ENCODE measurements around the gene NR4A1. TPM values are rescaled to one million over a fixed set of nuclear protein-coding genes. Genes with fewer than 3 reads are reported as not detected.
A peak's percentile ranks its signal among the peaks of the same experiment; 100 is the strongest.

Gene NR4A1
- polyA plus RNA-seq, 1 donor from 2014 or later = 3.4 TPM

DNA sequence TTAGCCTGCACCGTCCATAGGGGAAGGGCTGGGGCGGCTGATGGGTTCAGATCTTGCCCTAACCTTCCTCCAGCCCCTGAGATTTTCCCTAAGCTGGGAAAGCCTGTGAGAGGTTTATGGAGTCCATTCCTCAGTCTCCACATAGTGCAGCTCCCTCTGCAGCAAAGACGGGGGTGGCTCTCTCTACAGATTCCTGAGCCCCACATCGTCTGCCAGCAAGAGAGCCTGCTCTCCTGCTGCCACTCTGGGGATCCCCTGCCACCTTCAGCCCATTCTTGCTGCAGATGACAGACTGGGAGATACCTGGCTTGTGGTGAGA, 31.4 kb downstream of the NR4A1 start:
- H3K79me2 ChIP-seq (replicated peaks; ENCODE audit: insufficient read depth, low read length) = no peaks in the 10 kb centered on the region
- H3K27ac ChIP-seq (ENCODE audit: low read length) = no peak overlapping the region
- H3K36me3 ChIP-seq (ENCODE audit: insufficient read depth, low read length) = no peaks in the 10 kb centered on the region
- H3K9ac ChIP-seq (ENCODE audit: low read length) = peak overlapping the region; percentile 32
- no peaks in the 10 kb centered on the region for H3K9me2 ChIP-seq (ENCODE audit: insufficient read depth, low read length)
- no peaks in the 10 kb centered on the region for H4K20me1 ChIP-seq (ENCODE audit: insufficient read depth)
- no peak overlapping the region for H2AFZ ChIP-seq (ENCODE audit: low read depth, low read length)
- H3K4me3 ChIP-seq (ENCODE audit: low read length) = no peak overlapping the region
- no peaks in the 10 kb centered on the region for H3K9me3 ChIP-seq (ENCODE audit: low read length)
- no peak overlapping the region for H3K4me2 ChIP-seq (ENCODE audit: low read length)
- no peaks in the 10 kb centered on the region for H3K27me3 ChIP-seq (ENCODE audit: insufficient read depth, low read depth, low read length)
- TF ChIP-seq MXI1 (conservative IDR thresholded peaks at IDR 0.05; ENCODE audit: poor library complexity, severe bottlenecking) (no peak), EZH2 (IDR thresholded peaks at IDR 0.05; ENCODE audit: borderline replicate concordance, insufficient read depth, low read length, poor library complexity, severe bottlenecking) (no peak), RAD21 (conservative IDR thresholded peaks at IDR 0.05) (no peak), EP300 (conservative IDR thresholded peaks at IDR 0.05; ENCODE audit: poor library complexity, severe bottlenecking) (no peak), POLR2AphosphoS5 (IDR thresholded peaks at IDR 0.05) (no peak), SMC3 (conservative IDR thresholded peaks at IDR 0.05; ENCODE audit: poor library complexity) (no peak), TAF1 (IDR thresholded peaks at IDR 0.05; ENCODE audit: low read depth) (no peak)
- TF ChIP-seq, protein P1, sequence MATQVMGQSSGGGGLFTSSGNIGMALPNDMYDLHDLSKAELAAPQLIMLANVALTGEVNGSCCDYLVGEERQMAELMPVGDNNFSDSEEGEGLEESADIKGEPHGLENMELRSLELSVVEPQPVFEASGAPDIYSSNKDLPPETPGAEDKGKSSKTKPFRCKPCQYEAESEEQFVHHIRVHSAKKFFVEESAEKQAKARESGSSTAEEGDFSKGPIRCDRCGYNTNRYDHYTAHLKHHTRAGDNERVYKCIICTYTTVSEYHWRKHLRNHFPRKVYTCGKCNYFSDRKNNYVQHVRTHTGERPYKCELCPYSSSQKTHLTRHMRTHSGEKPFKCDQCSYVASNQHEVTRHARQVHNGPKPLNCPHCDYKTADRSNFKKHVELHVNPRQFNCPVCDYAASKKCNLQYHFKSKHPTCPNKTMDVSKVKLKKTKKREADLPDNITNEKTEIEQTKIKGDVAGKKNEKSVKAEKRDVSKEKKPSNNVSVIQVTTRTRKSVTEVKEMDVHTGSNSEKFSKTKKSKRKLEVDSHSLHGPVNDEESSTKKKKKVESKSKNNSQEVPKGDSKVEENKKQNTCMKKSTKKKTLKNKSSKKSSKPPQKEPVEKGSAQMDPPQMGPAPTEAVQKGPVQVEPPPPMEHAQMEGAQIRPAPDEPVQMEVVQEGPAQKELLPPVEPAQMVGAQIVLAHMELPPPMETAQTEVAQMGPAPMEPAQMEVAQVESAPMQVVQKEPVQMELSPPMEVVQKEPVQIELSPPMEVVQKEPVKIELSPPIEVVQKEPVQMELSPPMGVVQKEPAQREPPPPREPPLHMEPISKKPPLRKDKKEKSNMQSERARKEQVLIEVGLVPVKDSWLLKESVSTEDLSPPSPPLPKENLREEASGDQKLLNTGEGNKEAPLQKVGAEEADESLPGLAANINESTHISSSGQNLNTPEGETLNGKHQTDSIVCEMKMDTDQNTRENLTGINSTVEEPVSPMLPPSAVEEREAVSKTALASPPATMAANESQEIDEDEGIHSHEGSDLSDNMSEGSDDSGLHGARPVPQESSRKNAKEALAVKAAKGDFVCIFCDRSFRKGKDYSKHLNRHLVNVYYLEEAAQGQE (IDR thresholded peaks at IDR 0.05; ENCODE audit: borderline replicate concordance) = no peak
- TF ChIP-seq, protein P2, sequence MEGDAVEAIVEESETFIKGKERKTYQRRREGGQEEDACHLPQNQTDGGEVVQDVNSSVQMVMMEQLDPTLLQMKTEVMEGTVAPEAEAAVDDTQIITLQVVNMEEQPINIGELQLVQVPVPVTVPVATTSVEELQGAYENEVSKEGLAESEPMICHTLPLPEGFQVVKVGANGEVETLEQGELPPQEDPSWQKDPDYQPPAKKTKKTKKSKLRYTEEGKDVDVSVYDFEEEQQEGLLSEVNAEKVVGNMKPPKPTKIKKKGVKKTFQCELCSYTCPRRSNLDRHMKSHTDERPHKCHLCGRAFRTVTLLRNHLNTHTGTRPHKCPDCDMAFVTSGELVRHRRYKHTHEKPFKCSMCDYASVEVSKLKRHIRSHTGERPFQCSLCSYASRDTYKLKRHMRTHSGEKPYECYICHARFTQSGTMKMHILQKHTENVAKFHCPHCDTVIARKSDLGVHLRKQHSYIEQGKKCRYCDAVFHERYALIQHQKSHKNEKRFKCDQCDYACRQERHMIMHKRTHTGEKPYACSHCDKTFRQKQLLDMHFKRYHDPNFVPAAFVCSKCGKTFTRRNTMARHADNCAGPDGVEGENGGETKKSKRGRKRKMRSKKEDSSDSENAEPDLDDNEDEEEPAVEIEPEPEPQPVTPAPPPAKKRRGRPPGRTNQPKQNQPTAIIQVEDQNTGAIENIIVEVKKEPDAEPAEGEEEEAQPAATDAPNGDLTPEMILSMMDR (IDR thresholded peaks at IDR 0.05; ENCODE audit: poor library complexity, severe bottlenecking) = no peak
- H3F3A ChIP-seq (ENCODE audit: insufficient read depth, low read length, poor library complexity, severe bottlenecking) = no peaks in the 10 kb centered on the region

GRCh38 chr12:52082988-52083637, 31.9 kb downstream of the NR4A1 start:
- Histone ChIP-seq H3F3A (ENCODE audit: insufficient read depth, low read length, poor library complexity, severe bottlenecking) (no peaks in the 10 kb centered on the region), H3K79me2 (replicated peaks; ENCODE audit: insufficient read depth, low read length) (no peaks in the 10 kb centered on the region), H3K9ac (ENCODE audit: low read length) (peak overlapping the region; percentile 32), H3K4me2 (ENCODE audit: low read length) (no peak overlapping the region), H3K9me3 (ENCODE audit: low read length) (no peaks in the 10 kb centered on the region), H4K20me1 (ENCODE audit: insufficient read depth) (no peaks in the 10 kb centered on the region), H3K27me3 (ENCODE audit: insufficient read depth, low read depth, low read length) (no peaks in the 10 kb centered on the region), H3K4me3 (ENCODE audit: low read length) (no peak overlapping the region), H3K9me2 (ENCODE audit: insufficient read depth, low read length) (no peaks in the 10 kb centered on the region), H3K27ac (ENCODE audit: low read length) (no peak overlapping the region), H3K36me3 (ENCODE audit: insufficient read depth, low read length) (no peaks in the 10 kb centered on the region), H2AFZ (ENCODE audit: low read depth, low read length) (no peak overlapping the region)
- TF ChIP-seq SMC3 (conservative IDR thresholded peaks at IDR 0.05; ENCODE audit: poor library complexity) (peak; percentile 97), EP300 (conservative IDR thresholded peaks at IDR 0.05; ENCODE audit: poor library complexity, severe bottlenecking) (peak; percentile 12), EZH2 (IDR thresholded peaks at IDR 0.05; ENCODE audit: borderline replicate concordance, insufficient read depth, low read length, poor library complexity, severe bottlenecking) (no peak), RAD21 (conservative IDR thresholded peaks at IDR 0.05) (peak; percentile 87)
- TF ChIP-seq, protein P2 (IDR thresholded peaks at IDR 0.05; ENCODE audit: poor library complexity, severe bottlenecking) = peak; percentile 96

Data from neural cell (in vitro differentiated cells).